Rectal smooth muscle tissue (tissue), 1 donor: Measurements from ENCODE around the gene TCP11.
A peak's percentile ranks its signal among the peaks of the same experiment; 100 is the strongest.

Experiments used
- H3K27ac ChIP-seq: one replicate; pipeline ENCODE4 v1.7.0; 2013; ENCODE audit warnings: low read depth, low read length, inconsistent platforms
- H3K27me3 ChIP-seq: one replicate; pipeline ENCODE4 v1.7.0; 2013; ENCODE audit warnings: low read length; ENCODE audit not compliant: control insufficient read depth, insufficient read depth
- H3K36me3 ChIP-seq: one replicate; pipeline ENCODE4 v1.7.0; 2013; ENCODE audit warnings: low read length; ENCODE audit not compliant: control insufficient read depth, insufficient read depth
- H3K4me1 ChIP-seq: one replicate; pipeline ENCODE4 v1.7.0; 2013; ENCODE audit warnings: low read length; ENCODE audit not compliant: control insufficient read depth, insufficient read depth
- H3K4me3 ChIP-seq: one replicate; pipeline ENCODE4 v1.7.0; 2013; ENCODE audit warnings: low read length
- H3K9ac ChIP-seq: one replicate; pipeline ENCODE4 v1.7.0; 2013; ENCODE audit warnings: low read length

Gene TCP11

DNA sequence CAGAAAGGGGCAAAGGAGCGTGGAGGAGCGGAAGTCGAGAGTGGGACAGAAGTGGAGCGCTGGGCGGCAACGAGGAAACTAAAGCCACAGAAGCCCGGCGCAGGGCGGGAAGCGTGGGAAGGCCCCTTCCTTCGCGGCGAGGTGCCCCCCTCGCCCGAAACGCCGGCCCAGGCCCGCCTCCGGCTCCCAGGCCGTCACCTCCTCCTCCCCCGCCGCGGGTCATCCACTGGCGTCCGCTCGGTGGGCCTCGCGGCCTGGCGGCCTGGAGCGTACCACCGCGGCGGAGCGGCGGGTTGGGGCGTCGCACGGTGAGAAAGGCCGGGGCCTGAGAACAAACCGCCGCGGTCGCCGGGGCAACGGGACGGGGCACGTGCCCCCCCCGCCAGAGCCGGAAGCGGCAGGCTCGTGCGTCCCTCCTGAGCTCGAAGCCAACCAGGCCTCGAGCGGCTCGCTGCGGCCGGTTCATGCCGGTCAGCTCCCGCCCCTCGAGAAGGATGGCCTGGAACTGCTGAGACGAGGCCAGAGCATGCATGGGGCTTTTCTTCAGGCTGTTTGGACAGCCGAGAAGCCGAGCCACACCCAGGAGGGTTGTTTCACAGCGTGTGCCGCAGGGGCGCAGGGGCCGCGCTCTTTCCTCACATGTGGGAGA lies at the start of gene TCP11:
Gene TCP11, minus strand, starts transcription at position 333 of the 649 bp plus-strand sequence. CDS start 469 bp downstream, outside the sequence.
- H3K4me3 ChIP-seq = peak within 1 kb of the TSS; percentile 28
- H3K4me1 ChIP-seq = no peaks in the 10 kb centered on the region
- H3K36me3 ChIP-seq = no peaks in the 10 kb centered on the region
- no peak within 1 kb of the TSS for H3K27ac ChIP-seq
- H3K9ac ChIP-seq = no peak within 1 kb of the TSS
- no peaks in the 10 kb centered on the region for H3K27me3 ChIP-seq

DNA sequence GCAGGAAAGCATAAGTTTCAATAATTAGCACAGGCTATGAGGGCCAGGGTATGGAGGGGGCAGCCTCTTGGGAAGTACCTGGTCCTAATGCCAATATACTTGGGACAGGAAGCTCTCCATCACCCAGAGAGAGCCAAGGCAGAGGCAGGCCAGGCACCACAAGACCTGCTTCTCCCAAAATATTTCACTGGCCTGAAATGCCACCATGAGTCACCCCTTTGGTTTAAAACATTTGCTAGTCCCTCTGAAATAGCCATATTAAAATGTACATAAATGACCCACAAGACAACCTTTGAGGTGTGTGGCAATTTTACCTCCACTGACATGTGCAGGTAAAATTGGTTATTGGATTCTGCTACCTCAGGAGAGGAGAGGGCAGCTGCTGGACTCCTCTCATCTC lies 49.2 kb upstream of the TCP11 start:
- H3K27me3 ChIP-seq = no peaks in the 10 kb centered on the region
- H3K4me1 ChIP-seq = no peaks in the 10 kb centered on the region
- no peaks in the 10 kb centered on the region for H3K36me3 ChIP-seq
- H3K4me3 ChIP-seq = no peak overlapping the region
- H3K9ac ChIP-seq = no peak overlapping the region
- H3K27ac ChIP-seq = no peak overlapping the region

DNA sequence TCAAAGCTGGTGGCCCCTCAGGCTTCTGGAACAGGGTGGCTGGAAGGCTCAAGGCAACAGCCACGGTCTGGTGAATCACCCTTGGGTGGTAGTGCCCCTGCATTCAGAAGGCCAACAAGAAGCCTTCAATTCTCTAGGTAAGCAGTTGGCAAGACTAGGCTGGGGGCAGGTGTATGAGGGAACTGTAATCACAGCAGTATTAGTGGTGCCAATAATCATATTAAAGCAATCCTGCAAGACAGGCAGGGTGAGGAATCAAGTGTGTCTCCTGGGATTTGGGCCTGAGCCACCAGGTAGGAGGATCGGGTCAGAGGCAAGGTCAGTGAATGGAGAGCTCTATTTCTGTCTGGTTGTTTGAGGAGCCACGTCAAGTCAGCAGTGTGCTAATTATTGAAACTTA lies 47.7 kb upstream of the TCP11 start:
- Histone ChIP-seq H3K27me3 (no peaks in the 10 kb centered on the region), H3K36me3 (no peaks in the 10 kb centered on the region), H3K4me3 (no peak overlapping the region), H3K4me1 (no peaks in the 10 kb centered on the region), H3K27ac (no peak overlapping the region), H3K9ac (no peak overlapping the region)

DNA sequence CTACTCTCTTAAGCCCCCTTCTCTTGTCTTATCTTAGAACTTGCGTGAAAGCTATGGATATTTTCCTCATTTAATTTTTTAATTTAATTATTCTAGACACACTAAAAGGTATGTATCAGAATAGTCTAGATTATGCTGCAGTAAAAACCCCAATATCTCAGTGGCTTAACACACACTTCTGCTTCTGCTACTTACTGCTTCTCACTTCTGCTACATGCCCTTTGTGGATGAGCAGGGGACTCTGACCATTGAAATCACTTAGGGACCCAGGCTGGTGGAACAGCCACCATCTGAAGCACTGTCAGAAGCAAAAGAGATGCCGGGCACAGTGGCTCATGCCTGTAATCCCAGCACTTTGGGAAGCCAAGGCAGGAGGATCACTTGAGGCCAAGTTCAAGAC lies 45.4 kb upstream of the TCP11 start:
- Histone ChIP-seq H3K36me3 (no peaks in the 10 kb centered on the region), H3K27me3 (no peaks in the 10 kb centered on the region), H3K4me1 (peaks cover 5% of the 10 kb centered on the region), H3K27ac (no peak overlapping the region), H3K4me3 (no peak overlapping the region), H3K9ac (no peak overlapping the region)

DNA sequence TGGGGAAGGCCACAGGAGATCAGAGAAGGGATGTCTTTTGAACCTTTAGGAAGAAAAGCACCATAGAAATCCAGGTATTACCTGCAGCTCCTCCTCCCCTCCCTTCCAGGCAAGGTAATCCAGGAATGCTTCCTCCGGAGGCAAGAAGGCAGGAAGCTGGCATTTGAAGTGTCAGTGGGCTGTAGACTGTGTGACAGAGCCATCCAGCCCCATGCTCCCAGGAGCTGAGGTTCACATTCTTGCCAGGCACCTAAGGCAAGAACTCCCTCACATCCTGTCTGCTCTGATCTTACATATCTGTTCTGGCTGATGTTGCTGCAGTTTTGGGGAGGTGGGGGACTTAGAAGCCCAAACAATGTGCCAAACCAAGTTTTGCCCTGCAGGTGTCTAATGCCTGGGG lies 44.8 kb upstream of the TCP11 start:
- Histone ChIP-seq H3K4me1 (peaks cover 8% of the 10 kb centered on the region), H3K36me3 (no peaks in the 10 kb centered on the region), H3K27me3 (no peaks in the 10 kb centered on the region), H3K9ac (no peak overlapping the region), H3K27ac (no peak overlapping the region), H3K4me3 (no peak overlapping the region)

DNA sequence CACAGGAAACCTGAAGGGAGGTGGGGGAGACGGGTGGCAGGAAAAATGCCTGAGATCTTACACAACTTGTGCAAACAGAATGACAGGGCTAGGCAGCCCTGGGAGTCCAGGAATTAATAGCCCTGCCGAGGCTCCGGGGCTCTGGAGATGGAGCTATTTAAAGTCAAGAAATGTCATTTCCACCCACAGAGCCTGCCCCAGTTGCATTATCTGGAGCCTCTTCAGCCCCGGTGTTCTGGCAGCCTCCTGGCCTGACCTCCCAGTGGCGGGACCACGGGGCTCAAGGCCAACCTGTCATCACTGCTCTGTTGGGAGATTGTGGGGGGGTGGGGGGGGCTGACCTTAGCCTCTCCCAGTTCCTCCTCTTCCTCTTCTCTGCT lies 44.2 kb upstream of the TCP11 start:
- Histone ChIP-seq H3K27me3 (no peaks in the 10 kb centered on the region), H3K9ac (no peak overlapping the region), H3K4me1 (peaks cover 8% of the 10 kb centered on the region), H3K4me3 (no peak overlapping the region), H3K27ac (no peak overlapping the region), H3K36me3 (no peaks in the 10 kb centered on the region)

DNA sequence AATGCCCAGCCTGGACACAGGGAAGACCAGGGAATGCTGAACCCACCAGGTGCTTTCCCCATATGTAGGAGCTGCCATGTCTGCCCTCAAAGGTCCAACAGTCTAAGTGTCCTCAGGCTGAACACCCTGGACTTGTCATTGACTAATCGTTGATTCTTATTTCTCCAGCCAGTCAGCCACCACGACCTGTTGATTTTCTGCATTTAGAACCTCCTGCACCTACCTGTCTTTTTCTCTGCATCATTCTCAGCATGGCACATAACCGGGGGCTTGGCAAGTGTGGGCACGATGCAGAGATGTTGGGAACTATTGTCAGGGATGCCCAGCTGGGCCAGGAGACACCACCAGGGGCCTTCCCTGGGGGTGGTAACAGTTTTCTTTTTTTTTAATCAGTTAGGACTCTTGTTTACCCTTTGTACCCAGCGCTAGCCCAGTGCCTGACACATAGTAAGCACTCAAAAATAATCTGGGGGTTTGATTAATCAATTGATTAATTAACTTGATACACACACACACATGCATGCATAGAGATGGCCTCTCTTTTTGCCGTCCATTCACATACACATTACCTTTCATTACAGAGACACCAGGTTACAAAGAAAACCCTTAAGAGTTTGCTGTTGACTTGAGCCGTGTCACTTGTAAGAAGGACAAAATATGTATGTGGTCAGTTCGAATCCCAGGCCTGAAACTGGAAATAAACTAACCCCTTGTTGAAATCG lies 43.6 kb upstream of the TCP11 start:
- Histone ChIP-seq H3K4me1 (peaks cover 8% of the 10 kb centered on the region), H3K27me3 (no peaks in the 10 kb centered on the region), H3K4me3 (no peak overlapping the region), H3K36me3 (no peaks in the 10 kb centered on the region), H3K9ac (no peak overlapping the region), H3K27ac (no peak overlapping the region)

DNA sequence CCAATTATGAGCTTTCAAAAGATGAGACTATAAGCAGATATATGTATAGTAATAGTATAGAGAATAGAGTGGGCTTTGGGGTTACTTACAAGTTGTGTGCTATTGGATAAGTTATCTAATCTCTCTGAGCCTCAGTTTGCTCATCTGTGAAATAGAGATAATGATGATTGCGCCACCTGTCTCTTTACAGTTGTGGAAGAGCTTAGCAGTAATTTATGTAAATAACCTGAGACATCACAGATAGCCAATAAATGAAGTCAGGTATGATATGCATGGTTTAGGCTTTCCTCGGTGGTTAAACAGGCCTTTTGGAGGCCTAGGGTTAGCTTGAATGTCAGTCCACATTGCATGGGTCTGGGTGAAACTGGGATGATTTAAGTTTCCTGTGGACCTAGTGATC lies 42.8 kb upstream of the TCP11 start:
- H3K27me3 ChIP-seq = no peaks in the 10 kb centered on the region
- H3K4me3 ChIP-seq = no peak overlapping the region
- no peaks in the 10 kb centered on the region for H3K36me3 ChIP-seq
- peaks cover 11% of the 10 kb centered on the region for H3K4me1 ChIP-seq
- H3K9ac ChIP-seq = no peak overlapping the region
- H3K27ac ChIP-seq = no peak overlapping the region

DNA sequence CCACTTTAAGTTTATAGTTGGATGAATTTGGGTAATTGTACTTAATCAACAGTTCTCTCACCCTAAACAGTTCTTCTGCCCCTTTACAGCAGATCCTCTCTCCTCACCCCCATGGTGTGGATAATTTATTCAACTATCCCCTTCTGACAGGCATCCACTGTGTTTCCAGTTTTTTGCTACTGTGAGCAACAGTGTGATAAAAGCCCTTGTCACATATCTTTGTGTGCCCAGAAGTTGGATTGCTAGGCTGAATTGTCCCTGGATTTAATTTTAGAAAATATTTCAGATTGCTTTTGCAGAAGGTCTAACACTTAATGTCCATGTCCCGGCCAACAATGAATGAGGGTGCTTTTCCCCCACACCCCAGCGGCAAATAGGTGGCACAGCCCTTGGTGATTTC lies 42.1 kb upstream of the TCP11 start:
- no peak overlapping the region for H3K9ac ChIP-seq
- no peaks in the 10 kb centered on the region for H3K27me3 ChIP-seq
- H3K36me3 ChIP-seq = no peaks in the 10 kb centered on the region
- H3K4me1 ChIP-seq = peaks cover 11% of the 10 kb centered on the region
- no peak overlapping the region for H3K27ac ChIP-seq
- H3K4me3 ChIP-seq = no peak overlapping the region

DNA sequence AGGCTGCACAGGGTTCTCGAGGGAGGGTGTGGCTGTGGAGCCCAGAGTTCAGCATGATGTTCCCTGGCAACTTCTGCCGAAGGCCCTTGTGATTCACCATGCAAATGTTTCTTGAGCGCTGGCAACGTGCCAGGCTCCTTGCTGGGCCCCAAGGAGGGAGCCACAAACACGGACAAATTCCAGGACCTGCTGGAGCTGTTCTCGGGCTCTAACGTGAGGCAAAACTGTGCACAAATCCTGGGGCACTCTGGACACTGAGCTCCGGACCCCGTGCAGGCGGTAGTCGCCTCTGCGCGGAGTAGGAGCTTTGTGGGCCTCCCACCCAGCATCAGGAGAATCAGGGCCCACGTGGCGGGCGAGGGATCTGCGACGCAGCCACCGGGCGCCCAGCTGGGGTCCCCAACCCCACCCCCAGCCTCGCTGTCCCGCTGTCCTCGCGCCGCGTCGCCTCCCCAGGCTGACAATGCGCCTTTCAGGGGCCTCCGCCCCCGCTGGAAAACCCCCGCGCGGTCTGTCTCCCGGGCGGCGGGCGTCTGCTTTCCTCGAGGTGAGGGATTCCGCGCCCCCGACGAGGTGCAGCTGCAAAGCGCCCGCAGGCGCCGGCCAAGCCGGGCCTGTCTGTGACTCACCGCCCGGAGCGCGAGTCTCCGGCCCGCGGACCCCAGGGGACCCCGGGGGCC lies 40.9 kb upstream of the TCP11 start:
- H3K9ac ChIP-seq = no peak overlapping the region
- no peak overlapping the region for H3K27ac ChIP-seq
- H3K4me3 ChIP-seq = no peak overlapping the region
- no peaks in the 10 kb centered on the region for H3K27me3 ChIP-seq
- no peaks in the 10 kb centered on the region for H3K36me3 ChIP-seq
- peaks cover 11% of the 10 kb centered on the region for H3K4me1 ChIP-seq

DNA sequence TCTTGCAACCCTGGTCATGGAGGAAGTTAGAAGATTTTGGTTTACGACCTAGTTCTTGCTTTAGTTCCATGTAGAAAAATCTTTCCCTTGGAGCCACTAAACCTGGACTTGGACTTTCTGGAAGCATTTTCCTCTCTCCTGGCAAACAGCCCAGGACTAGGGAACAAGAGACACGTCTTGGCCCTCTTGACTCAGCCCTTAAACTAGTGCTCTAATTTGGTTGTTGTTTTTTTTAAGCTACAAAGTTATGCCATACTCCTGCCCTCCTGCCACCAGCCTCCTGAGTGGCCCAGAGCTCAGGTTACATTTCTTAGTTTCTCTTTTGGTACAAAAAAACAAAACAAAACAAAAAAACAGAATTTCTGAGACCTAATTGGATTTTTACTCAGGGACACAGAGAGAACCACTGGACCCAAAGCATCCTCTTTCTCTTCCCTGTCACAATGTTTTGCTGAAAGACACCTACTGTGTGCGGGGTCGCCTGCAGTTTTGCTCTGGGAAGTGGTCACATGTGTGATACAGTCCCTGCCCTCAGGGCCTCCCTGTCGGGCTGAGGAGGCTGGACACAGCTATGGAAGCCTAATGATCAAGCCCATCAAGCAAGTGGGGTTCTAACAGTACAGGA lies 40.3 kb upstream of the TCP11 start:
- no peaks in the 10 kb centered on the region for H3K36me3 ChIP-seq
- H3K4me1 ChIP-seq = peaks cover 11% of the 10 kb centered on the region
- H3K27me3 ChIP-seq = no peaks in the 10 kb centered on the region
- no peak overlapping the region for H3K4me3 ChIP-seq
- no peak overlapping the region for H3K9ac ChIP-seq
- no peak overlapping the region for H3K27ac ChIP-seq

DNA sequence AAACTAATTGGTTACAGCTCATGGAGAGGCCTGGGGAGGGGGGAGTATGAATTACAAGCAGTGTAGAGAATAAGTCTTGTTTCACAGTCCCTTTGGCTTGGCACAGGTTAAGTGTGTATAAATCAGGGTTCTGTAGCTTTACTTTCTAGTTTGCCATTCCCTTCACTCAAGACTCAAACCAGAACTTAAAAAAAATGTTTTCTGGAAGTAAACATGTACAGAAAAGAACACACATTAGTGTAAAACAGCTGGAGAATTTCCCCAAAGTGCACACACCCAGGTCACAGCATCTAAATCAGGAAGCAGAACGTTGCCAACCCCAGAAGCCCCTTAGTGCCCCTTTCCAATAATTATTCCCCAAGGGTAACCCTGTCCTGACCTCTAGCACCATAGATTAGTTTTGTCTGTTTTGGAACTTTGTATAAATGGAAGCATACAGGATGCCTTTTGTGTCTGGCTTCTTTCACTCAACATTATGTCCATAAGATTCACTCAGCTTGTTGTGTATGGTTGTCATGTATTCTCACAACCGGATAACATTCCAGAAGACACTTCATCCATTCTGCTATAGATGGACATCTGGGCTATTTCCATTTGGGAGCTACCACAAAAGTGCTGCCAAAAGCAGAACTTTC lies 38.9 kb upstream of the TCP11 start:
- Histone ChIP-seq H3K27me3 (no peaks in the 10 kb centered on the region), H3K4me3 (no peak overlapping the region), H3K36me3 (no peaks in the 10 kb centered on the region), H3K4me1 (peaks cover 11% of the 10 kb centered on the region), H3K27ac (no peak overlapping the region), H3K9ac (no peak overlapping the region)
